Activated naive CD4-positive, alpha-beta T cell treated with anti-CD3 and anti-CD28 coated beads, Interleukin-2, amount 10 ng/mL, durations not matched to agents 5 hours and 36 hours (primary cell): ENCODE data around the gene PALM2AKAP2. TPM values are rescaled to one million over a fixed set of nuclear protein-coding genes. Genes with fewer than 3 reads are reported as not detected.

ENCODE experiments used
- total RNA-seq, 2 experiments: library from RNA; stranded (reverse); gene quantifications; one replicate each; pipeline ENCODE4 v1.2.3, GENCODE V29; 2021

The PALM2AKAP2 gene
- total RNA-seq, result not detected

DNA sequence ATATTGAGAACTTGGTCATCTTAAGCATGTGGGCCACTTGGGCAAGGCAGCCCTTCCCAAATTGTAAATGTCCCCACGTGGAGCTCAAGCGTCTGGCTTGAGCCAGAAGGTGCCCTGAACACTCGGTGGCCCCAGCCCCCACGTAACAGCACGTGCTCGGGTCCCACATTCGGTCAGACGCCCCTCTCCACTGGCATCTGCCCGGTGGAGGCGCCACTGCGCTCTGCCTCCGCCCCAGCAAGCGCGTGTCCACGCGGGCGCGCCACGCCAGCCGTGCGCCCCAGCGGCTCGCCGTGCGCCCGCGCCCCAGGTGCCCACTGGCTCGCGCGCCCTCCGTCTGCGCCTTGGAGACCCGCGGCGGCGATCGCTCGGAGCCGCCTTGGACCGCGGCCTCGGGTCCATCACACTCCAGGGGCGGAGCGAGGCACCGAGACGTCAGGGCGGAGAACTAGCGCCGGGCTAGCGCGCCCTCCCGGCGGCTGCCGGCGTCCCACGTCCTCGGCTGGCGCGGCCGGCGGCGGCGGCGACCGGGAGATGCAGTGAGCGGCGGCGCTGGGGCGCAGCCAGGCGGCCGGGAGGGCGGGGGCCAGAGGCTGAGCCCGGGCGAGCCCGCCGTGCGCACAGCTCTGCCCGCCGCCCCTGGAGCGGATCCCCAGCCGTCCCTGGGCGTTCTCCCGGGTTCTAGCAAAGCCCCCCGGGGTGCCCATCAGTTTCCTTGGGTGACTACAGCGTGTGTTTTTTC lies at the start of gene PALM2AKAP2:
TSS of gene PALM2AKAP2 (plus strand) at position 488 of the 742 bp plus-strand sequence. CDS start 291 bp downstream, outside the sequence.

